Right lobe of liver (tissue), 6 donors: ENCODE results near the gene FAU. TPM values are rescaled to one million over a fixed set of nuclear protein-coding genes. Genes with fewer than 3 reads are reported as not detected.
"Not testable (repeated sequence)": the region's sequence is repeated elsewhere in the genome, so short reads cannot be mapped to it uniquely, and the experiment has no call there.

Experiments
- ATAC-seq, 4 donors: fragments of 200-7000 bp; cut with Tn5 transposase; one replicate each; pipeline ENCODE4 v1.9.1; 2020; ENCODE audit warnings: mild to moderate bottlenecking in 4 of 4, moderate library complexity in 4 of 4
- DNase-seq, 3 donors: peaks; one replicate each; pipeline ENCODE4 v3.0.0-alpha.2; 2020
- H3K27ac ChIP-seq, 3 donors: fragments of 200-600 bp; one replicate each; pipeline ENCODE4 v1.8.0; 2022
- H3K27me3 ChIP-seq, 2 donors: fragments of 200-600 bp; one replicate each; pipeline ENCODE4 v1.8.0; 2022
- H3K36me3 ChIP-seq, 4 donors: fragments of 200-600 bp; sonication (generic) in 1 of 4; one replicate each; pipeline versions ENCODE4 v1.5.1 to v1.8.0; 2017 to 2022; ENCODE audit warnings: control low read depth in 1 of 4
- H3K4me1 ChIP-seq, 4 donors: fragments of 200-600 bp; sonication (generic) in 1 of 4; one replicate each; pipeline versions ENCODE4 v1.5.1 to v1.8.0; 2017 to 2022; ENCODE audit warnings: control low read depth in 1 of 4
- H3K4me3 ChIP-seq, 3 donors: fragments of 200-600 bp; one replicate each; pipeline ENCODE4 v1.8.0; 2022
- H3K9me3 ChIP-seq, 4 donors: fragments of 200-600 bp; sonication (generic) in 1 of 4; one replicate each; pipeline versions ENCODE4 v1.5.1 to v1.8.0; 2017 to 2022; ENCODE audit warnings: control low read depth in 1 of 4
- CTCF ChIP-seq, 4 donors: fragments of 200-600 bp in 3 of 4; fragments of 450-650 bp in 1 of 4; IDR thresholded peaks; one replicate each; pipeline versions ENCODE4 v1.5.1 to v1.8.0; 2016 to 2022; ENCODE audit warnings: antibody characterized with exemption in 4 of 4, mild to moderate bottlenecking in 2 of 4
- POLR2A ChIP-seq: fragments of 450-650 bp; IDR thresholded peaks from one replicate; pipeline ENCODE4 v1.6.1; 2017; ENCODE audit warnings: antibody characterized with exemption, mild to moderate bottlenecking
- WGBS: methylation state at CpG from one replicate; pipeline ENCODE4 v1.1.6; 2018; ENCODE audit warnings: low coverage, low lambda C conversion rate; ENCODE audit not compliant: insufficient coverage; ENCODE audit errors: missing lambda C conversion rate; 5-methylcytosine and 5-hydroxymethylcytosine counted together
- intact Hi-C, 2 donors: fragments of 100-400 bp; cut with DNase I; formaldehyde crosslinking; loops; one replicate each; pipeline versions ENCODE4 v1.11.2 to v1.14.1; 2022
- total RNA-seq, 6 experiments: library from RNA; depleted of rRNA in 2 of 6; stranded (reverse); fragments of >200 nt in 2 of 6; fragmentation: NEBNext Ultra II Directional in 3 of 6; extraction: Animal tissue kit (Norgen Biotek cat#: 25700) in 3 of 6; gene quantifications; one replicate each; pipeline versions ENCODE4 v1.1.0 to v1.2.4, GENCODE V29; 2016 to 2023
- donor health status: DM: no; HTN: yes; CAD: no.
- donor health status: DM: no; HTN: no; CAD: no.
- donor health status: DM: no; HTN: no; CAD: no.
- donor health status: DM: no; HTN: yes; CAD: no.
- donor health status: DM: no; HTN: yes; CAD: no.

FAU gene
- total RNA-seq, 6 experiments from 2014 or later = 287 to 472 (median 343) TPM

GRCh38 chr11:65121447-65121864 lies 478 bp downstream of the FAU start:
- Histone ChIP-seq H3K36me3 (peaks cover 5 to 43% (median 11%) of the 10 kb centered on the region in 4 donors), H3K27ac (peak overlapping the region; percentile 63 to 92 (median 84)), H3K4me1 (peaks cover 0 to 18% (median 5%) of the 10 kb centered on the region in 4 donors), H3K27me3 (no peaks in the 10 kb centered on the region), H3K4me3 (peak overlapping the region; percentile 81 to 97 (median 86)), H3K9me3 (no peaks in the 10 kb centered on the region)
- intact Hi-C loops = loop anchor here (5.0 to 10.0 kb wide), 2 partner anchors 61 to 63 kb away; partner anchors contain the start of gene CAPN1 (in 2 of the 2)
- peak in 1 of 4 donors; percentile 14 for ATAC-seq
- 0% methylated on average over 18 of the region's 22 CpGs for WGBS
- peak; percentile 62 to 72 (median 64) for DNase-seq
- no peak for TF ChIP-seq CTCF (IDR thresholded peaks at IDR 0.05)
- no peak for TF ChIP-seq POLR2A

GRCh38 chr11:65120831-65121230 lies 1.1 kb downstream of the FAU start:
- H3K36me3 ChIP-seq = peaks cover 5 to 36% (median 11%) of the 10 kb centered on the region in 4 donors
- 53% methylated on average over 3 of the region's 3 CpGs for WGBS
- TF ChIP-seq CTCF (IDR thresholded peaks at IDR 0.05) (no peak), POLR2A (no peak)
- intact Hi-C loops = loop anchor here (5.0 to 10.0 kb wide), 2 partner anchors 61 to 64 kb away; partner anchors contain the start of gene CAPN1 (in 2 of the 2)
- peak overlapping the region in 1 of 3 donors; percentile 84 for H3K27ac ChIP-seq
- H3K9me3 ChIP-seq = no peaks in the 10 kb centered on the region
- peaks cover 0 to 18% (median 11%) of the 10 kb centered on the region in 4 donors for H3K4me1 ChIP-seq
- no peaks in the 10 kb centered on the region for H3K27me3 ChIP-seq
- DNase-seq (peak in 1 of 3 donors; percentile 5), ATAC-seq (no peak)
- H3K4me3 ChIP-seq = peak overlapping the region; percentile 81 to 97 (median 86)

- ATAC-seq = no peak
- H3K4me3 ChIP-seq = no peak overlapping the region
- intact Hi-C loops = no loop called here
Measured at GRCh38 chr11:65119670-65119995, 2.3 kb downstream of the FAU start.

GRCh38 chr11:65118891-65119669 lies 2.9 kb downstream of the FAU start:
- intact Hi-C loops, ATAC-seq, H3K27me3 ChIP-seq, H3K9me3 ChIP-seq, H3K4me3 ChIP-seq: not testable (repeated sequence)
- H3K27ac ChIP-seq = peak overlapping the region in 1 of 3 donors; percentile 21
- 54% methylated on average over 10 of the region's 18 CpGs for WGBS
- peaks cover 0 to 25% (median 13%) of the 10 kb centered on the region in 4 donors for H3K4me1 ChIP-seq
- peak in 1 of 3 donors; percentile 33 for DNase-seq
- H3K36me3 ChIP-seq = peaks cover 5 to 26% (median 11%) of the 10 kb centered on the region in 4 donors

More at GRCh38 chr11:65119670-65119995, 2.3 kb downstream of the FAU start:
- TF ChIP-seq POLR2A (no peak), CTCF (IDR thresholded peaks at IDR 0.05) (no peak)
- Histone ChIP-seq H3K27ac (no peak overlapping the region), H3K9me3 (no peaks in the 10 kb centered on the region), H3K4me1 (peaks cover 0 to 21% (median 12%) of the 10 kb centered on the region in 4 donors), H3K27me3 (no peaks in the 10 kb centered on the region), H3K36me3 (peaks cover 5 to 26% (median 11%) of the 10 kb centered on the region in 4 donors)
- DNase-seq = no peak
